GM12878 (cell line): ENCODE results near the gene BHLHA15. TPM values are rescaled to one million over a fixed set of nuclear protein-coding genes. Genes with fewer than 3 reads are reported as not detected.

Source experiments
- ATAC-seq: fragments of 200-7000 bp; cut with Tn5 transposase; 3 replicates; pipeline ENCODE4 v1.9.1; 2020; ENCODE audit warnings: mild to moderate bottlenecking, moderate library complexity
- BruUV-seq: library from RNA; stranded (reverse); fragments of 400-500 nt; replicated peaks from 2 replicates; lab custom pipeline; 2021; lab: Mats Ljungman, UMichigan
- CTCF ChIA-PET: fragments of 300-600 bp; sonication (Branson Sonifier 250); formaldehyde crosslinking; extraction: SDS; loops from one replicate; lab custom pipeline; 2021; ENCODE audit warnings: inconsistent platforms; lab: Yijun Ruan, JAX
- POLR2A ChIA-PET: fragments of 350-600 bp; formaldehyde crosslinking; extraction: SDS; loops from one replicate; lab custom pipeline; 2021; ENCODE audit warnings: inconsistent platforms; lab: Charles Lee
- RAD21 ChIA-PET: fragments of 300-600 bp; sonication (Branson Sonifier 250); formaldehyde crosslinking; loops from one replicate; lab custom pipeline; 2023; ENCODE audit warnings: antibody characterized with exemption; ENCODE audit not compliant: unreplicated experiment; lab: Charles Lee
- SMC1A ChIA-PET: fragments of 300-600 bp; sonication (Branson Sonifier 250); formaldehyde crosslinking; loops from one replicate; lab custom pipeline; 2023; ENCODE audit not compliant: unreplicated experiment, uncharacterized antibody; lab: Charles Lee
- DNase-seq: peaks from one replicate; pipeline ENCODE4 v3.0.0-alpha.2; 2011; ENCODE audit warnings: low read depth, low spot score
- FAIRE-seq: peaks from 3 replicates; lab custom pipeline; 2011; peaks lifted over from hg19 to GRCh38; lab: Jason Lieb, UNC
- H2AFZ ChIP-seq: 2 replicates; pipeline ENCODE4 v1.6.0; 2011; ENCODE audit warnings: low read depth, low read length, control low read depth; ENCODE audit not compliant: control insufficient read depth
- H3K27ac ChIP-seq: 2 replicates; pipeline ENCODE4 v1.5.1; 2011; ENCODE audit warnings: control low read depth; ENCODE audit not compliant: control insufficient read depth, insufficient read depth
- H3K27me3 ChIP-seq, 2 experiments: replicated peaks in 1 of 2; 2 replicates each; pipeline versions ENCODE4 v1.6.0 to v1.6.1; 2011; ENCODE audit warnings: low read length in 1 of 2; ENCODE audit not compliant: control insufficient read depth in 2 of 2, insufficient read depth in 2 of 2
- H3K36me3 ChIP-seq, 2 experiments: 2 replicates each; pipeline ENCODE4 v1.5.1; 2011; ENCODE audit warnings: low read length in 1 of 2; ENCODE audit not compliant: control insufficient read depth in 2 of 2, insufficient read depth in 2 of 2
- H3K4me1 ChIP-seq: 2 replicates; pipeline ENCODE4 v1.6.1; 2011; ENCODE audit warnings: mild to moderate bottlenecking, low read length, moderate library complexity, mixed read lengths; ENCODE audit not compliant: control insufficient read depth, insufficient read depth
- H3K4me2 ChIP-seq: 2 replicates; pipeline ENCODE4 v1.6.0; 2011; ENCODE audit warnings: control low read depth; ENCODE audit not compliant: control insufficient read depth, insufficient read depth
- H3K4me3 ChIP-seq: fragments of 200-600 bp; sonication (generic); 2 replicates; pipeline ENCODE4 v1.5.1; 2016
- H3K79me2 ChIP-seq: 2 replicates; pipeline ENCODE4 v1.6.0; 2011; ENCODE audit warnings: low read length; ENCODE audit not compliant: control insufficient read depth, insufficient read depth
- H3K9ac ChIP-seq: 2 replicates; pipeline ENCODE4 v1.8.0; 2011; ENCODE audit warnings: low read length, control low read depth, mixed read lengths; ENCODE audit not compliant: control insufficient read depth, insufficient read depth
- H3K9me3 ChIP-seq: replicated peaks from 3 replicates; pipeline ENCODE4 v1.5.1; 2011; ENCODE audit warnings: mild to moderate bottlenecking, low read length; ENCODE audit not compliant: control insufficient read depth, insufficient read depth
- H4K20me1 ChIP-seq: 2 replicates; pipeline ENCODE4 v1.6.0; 2011; ENCODE audit not compliant: control insufficient read depth, insufficient read depth
- CBX5 ChIP-seq: sonication (generic); IDR thresholded peaks from 2 replicates; pipeline ENCODE4 v1.6.1; 2016; ENCODE audit warnings: low read depth, moderate library complexity, mild to moderate bottlenecking, inconsistent platforms
- HDAC2 ChIP-seq: fragments of 200-600 bp; sonication (generic); IDR thresholded peaks from 2 replicates; pipeline ENCODE4 v1.6.1; 2017
- ZSCAN29 ChIP-seq: fragments of 450-650 bp; IDR thresholded peaks from 2 replicates; pipeline ENCODE4 v1.6.1; 2017; ENCODE audit warnings: mild to moderate bottlenecking, moderate library complexity
- WGBS: methylation state at CpG from one replicate; pipeline ENCODE4 v1.1.6; 2016; ENCODE audit warnings: low lambda C conversion rate; ENCODE audit not compliant: insufficient replicate concordance, insufficient coverage; ENCODE audit errors: missing lambda C conversion rate; 5-methylcytosine and 5-hydroxymethylcytosine counted together
- in situ Hi-C: fragments of 300-500 bp; cut with MboI; formaldehyde crosslinking; loops from 9 replicates; pipeline ENCODE4 v1.14.3; 2018; ENCODE audit warnings: mixed read lengths
- intact Hi-C: fragments of 100-400 bp; cut with micrococcal nuclease; formaldehyde crosslinking; loops from one replicate; pipeline ENCODE4 v1.14.2; 2022; ENCODE audit not compliant: unreplicated experiment
- polyA plus RNA-seq, 11 experiments: library from polyadenylated mRNA; depleted of rRNA in 4 of 11; unstranded in 6 of 11; stranded (reverse) in 5 of 11; fragments of >200 nt; fragmentation: Nextera tagmentation in 4 of 11; fragmentation: Illumina TruSeq in 1 of 11; extraction: Ambion mirVana in 4 of 11; extraction: Trizol in 1 of 11; gene quantifications; 1 replicate in 1 of 11; 2 replicates in 10 of 11; pipeline versions ENCODE4 v1.2.1 to v1.2.3, GENCODE V29; 2011 to 2016; ENCODE audit warnings: inconsistent platforms in 2 of 11, missing spikeins in 2 of 11, low read depth in 1 of 11
- total RNA-seq, 4 experiments: library from RNA; depleted of rRNA in 3 of 4; stranded (reverse); fragments of >200 nt in 3 of 4; fragmentation: Illumina TruSeq in 1 of 4; extraction: Trizol in 1 of 4; gene quantifications; 2 replicates each; pipeline versions ENCODE4 v1.2.1 to v1.2.3, GENCODE V29; 2013 to 2021
- TF ChIP-seq, protein P1 (sequence below), 3 experiments: IDR thresholded peaks in 2 of 3; conservative IDR thresholded peaks in 1 of 3; 2 replicates each; pipeline ENCODE4 v1.5.1; 2011; ENCODE audit warnings: low read depth in 3 of 3, low read length in 3 of 3, mild to moderate bottlenecking in 3 of 3, control low read depth in 2 of 3, moderate library complexity in 2 of 3, inconsistent platforms in 1 of 3, mixed read lengths in 1 of 3; ENCODE audit not compliant: control insufficient read depth in 2 of 3, insufficient read depth in 1 of 3; ENCODE audit errors: extremely low read depth in 1 of 3
- TF ChIP-seq, protein P2 (sequence below): fragments of 450-650 bp; IDR thresholded peaks from 2 replicates; pipeline ENCODE4 v1.6.1; 2017; ENCODE audit warnings: mild to moderate bottlenecking, low read depth, inconsistent platforms; ENCODE audit not compliant: poor library complexity, severe bottlenecking
- TF ChIP-seq, protein P3 (sequence below): IDR thresholded peaks from 2 replicates; pipeline ENCODE4 v1.6.1; 2012; ENCODE audit warnings: low read length, inconsistent platforms

The BHLHA15 gene
- total and polyA plus RNA-seq, 10 of the 15 experiments (the other 5 are each of a cell fraction or from before 2014, with no cell fraction given), result 0.54 to 4.2 (median 2.5) TPM; not detected in 4

DNA sequence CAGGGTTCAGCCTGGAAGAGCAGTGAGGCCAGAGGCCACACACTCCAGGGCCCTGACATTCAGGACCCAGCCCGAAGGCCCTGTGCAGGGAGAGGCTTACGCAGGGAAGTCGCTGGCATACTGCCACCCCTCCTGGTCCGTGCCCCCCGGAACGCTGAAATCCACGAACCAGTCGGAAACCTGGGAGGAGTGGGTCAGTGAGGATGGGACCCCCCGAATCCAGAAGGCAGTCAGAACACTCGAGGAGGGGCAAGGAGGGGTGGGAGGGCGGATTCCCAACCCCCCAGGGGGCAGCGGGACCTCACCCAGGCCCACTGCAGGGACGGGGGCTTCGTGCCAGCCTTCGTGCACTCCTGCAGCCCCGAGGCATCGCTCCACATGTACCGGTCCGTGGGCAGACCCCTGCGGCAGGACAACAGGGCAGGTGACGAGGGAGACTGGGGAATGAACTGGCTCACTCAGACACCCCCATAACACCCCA, 13.5 kb downstream of the BHLHA15 start (continued):
- TF ChIP-seq, protein P1, sequence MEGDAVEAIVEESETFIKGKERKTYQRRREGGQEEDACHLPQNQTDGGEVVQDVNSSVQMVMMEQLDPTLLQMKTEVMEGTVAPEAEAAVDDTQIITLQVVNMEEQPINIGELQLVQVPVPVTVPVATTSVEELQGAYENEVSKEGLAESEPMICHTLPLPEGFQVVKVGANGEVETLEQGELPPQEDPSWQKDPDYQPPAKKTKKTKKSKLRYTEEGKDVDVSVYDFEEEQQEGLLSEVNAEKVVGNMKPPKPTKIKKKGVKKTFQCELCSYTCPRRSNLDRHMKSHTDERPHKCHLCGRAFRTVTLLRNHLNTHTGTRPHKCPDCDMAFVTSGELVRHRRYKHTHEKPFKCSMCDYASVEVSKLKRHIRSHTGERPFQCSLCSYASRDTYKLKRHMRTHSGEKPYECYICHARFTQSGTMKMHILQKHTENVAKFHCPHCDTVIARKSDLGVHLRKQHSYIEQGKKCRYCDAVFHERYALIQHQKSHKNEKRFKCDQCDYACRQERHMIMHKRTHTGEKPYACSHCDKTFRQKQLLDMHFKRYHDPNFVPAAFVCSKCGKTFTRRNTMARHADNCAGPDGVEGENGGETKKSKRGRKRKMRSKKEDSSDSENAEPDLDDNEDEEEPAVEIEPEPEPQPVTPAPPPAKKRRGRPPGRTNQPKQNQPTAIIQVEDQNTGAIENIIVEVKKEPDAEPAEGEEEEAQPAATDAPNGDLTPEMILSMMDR (IDR thresholded peaks at IDR 0.05 in 2 of 3, conservative IDR thresholded peaks at IDR 0.05 in 1 of 3; ENCODE audit: control insufficient read depth in 2 of 3, extremely low read depth in 1 of 3, insufficient read depth in 1 of 3, low read depth in 3 of 3, low read length in 3 of 3), result no peak
- TF ChIP-seq ZSCAN29, result no peak
- TF ChIP-seq, protein P2, sequence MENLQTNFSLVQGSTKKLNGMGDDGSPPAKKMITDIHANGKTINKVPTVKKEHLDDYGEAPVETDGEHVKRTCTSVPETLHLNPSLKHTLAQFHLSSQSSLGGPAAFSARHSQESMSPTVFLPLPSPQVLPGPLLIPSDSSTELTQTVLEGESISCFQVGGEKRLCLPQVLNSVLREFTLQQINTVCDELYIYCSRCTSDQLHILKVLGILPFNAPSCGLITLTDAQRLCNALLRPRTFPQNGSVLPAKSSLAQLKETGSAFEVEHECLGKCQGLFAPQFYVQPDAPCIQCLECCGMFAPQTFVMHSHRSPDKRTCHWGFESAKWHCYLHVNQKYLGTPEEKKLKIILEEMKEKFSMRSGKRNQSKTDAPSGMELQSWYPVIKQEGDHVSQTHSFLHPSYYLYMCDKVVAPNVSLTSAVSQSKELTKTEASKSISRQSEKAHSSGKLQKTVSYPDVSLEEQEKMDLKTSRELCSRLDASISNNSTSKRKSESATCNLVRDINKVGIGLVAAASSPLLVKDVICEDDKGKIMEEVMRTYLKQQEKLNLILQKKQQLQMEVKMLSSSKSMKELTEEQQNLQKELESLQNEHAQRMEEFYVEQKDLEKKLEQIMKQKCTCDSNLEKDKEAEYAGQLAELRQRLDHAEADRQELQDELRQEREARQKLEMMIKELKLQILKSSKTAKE, result no peak

DNA sequence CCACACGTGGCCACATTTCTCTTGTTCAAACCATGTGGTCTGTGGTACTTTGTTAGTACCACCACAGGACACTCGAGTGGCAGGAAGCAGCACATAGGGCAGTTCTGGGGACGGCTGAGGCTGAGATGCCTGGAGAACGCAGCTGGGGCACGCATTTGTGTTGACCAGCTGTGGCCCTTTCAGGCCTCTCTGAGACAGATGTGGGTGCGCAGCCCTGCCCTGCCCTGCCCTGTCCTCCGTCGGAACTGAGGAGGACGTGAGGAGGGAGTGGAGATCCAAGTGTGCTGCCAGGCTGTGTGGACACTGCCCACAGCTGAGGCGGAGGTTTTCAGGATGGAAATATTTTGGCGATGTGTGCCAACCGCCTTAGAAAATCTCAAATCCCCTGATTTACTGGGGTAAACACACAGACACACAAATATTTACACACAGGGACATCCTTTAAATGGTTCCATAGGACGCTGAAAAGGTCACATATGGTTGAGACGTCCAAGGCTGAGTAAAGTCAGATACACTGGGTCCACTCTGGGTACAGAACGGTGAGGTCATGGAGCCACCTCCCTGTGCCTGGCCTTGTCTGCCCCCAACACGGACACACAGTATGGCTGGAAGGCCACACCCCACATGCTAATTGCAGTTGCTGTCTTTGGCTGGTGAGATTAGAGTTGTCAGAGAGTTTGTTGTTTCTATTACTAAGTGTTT, 14.8 kb downstream of the BHLHA15 start:
- no peak for DNase-seq
- in situ Hi-C loops, result no loop called here
- Histone ChIP-seq H2AFZ (no peak overlapping the region), H3K27ac (no peak overlapping the region), H3K9ac (no peak overlapping the region), H3K4me1 (no peaks in the 10 kb centered on the region), H3K4me3 (no peak overlapping the region), H3K9me3 (no peaks in the 10 kb centered on the region), H3K27me3 (no peaks in the 10 kb centered on the region), H3K36me3 (no peaks in the 10 kb centered on the region), H3K79me2 (no peaks in the 10 kb centered on the region), H3K4me2 (no peak overlapping the region), H4K20me1 (no peaks in the 10 kb centered on the region)
- intact Hi-C loops, result no loop called here
- no peak for FAIRE-seq
- SMC1A ChIA-PET, result no interaction called here
- WGBS, result 81% methylated on average over 16 of the region's 16 CpGs
- no TSS peak for BruUV-seq
- no peak for ATAC-seq
- RAD21 ChIA-PET, result no interaction called here
- CTCF ChIA-PET, result no interaction called here
- POLR2A ChIA-PET, result no interaction called here
- TF ChIP-seq CBX5, result no peak
- TF ChIP-seq HDAC2, result no peak
- TF ChIP-seq, protein P3, sequence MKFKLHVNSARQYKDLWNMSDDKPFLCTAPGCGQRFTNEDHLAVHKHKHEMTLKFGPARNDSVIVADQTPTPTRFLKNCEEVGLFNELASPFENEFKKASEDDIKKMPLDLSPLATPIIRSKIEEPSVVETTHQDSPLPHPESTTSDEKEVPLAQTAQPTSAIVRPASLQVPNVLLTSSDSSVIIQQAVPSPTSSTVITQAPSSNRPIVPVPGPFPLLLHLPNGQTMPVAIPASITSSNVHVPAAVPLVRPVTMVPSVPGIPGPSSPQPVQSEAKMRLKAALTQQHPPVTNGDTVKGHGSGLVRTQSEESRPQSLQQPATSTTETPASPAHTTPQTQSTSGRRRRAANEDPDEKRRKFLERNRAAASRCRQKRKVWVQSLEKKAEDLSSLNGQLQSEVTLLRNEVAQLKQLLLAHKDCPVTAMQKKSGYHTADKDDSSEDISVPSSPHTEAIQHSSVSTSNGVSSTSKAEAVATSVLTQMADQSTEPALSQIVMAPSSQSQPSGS, result no peak
